Islet precursor cell (in vitro differentiated cells): ENCODE data around the gene NFE2L2.
"Not testable (repeated sequence)": the region's sequence is repeated elsewhere in the genome, so short reads cannot be mapped to it uniquely, and the experiment has no call there.

Source experiments
- DNase-seq: peaks from one replicate; pipeline ENCODE4 v3.0.0-alpha.2; 2018

Gene NFE2L2

GRCh38 chr2:177232098-177232704 lies 32.3 kb downstream of the NFE2L2 start:
- DNase-seq = no peak

GRCh38 chr2:177231270-177231669 lies 33.3 kb downstream of the NFE2L2 start:
- no peak for DNase-seq

GRCh38 chr2:177229442-177230242 lies 34.9 kb downstream of the NFE2L2 start:
- no peak for DNase-seq

- DNase-seq = no peak
Observed at GRCh38 chr2:177225965-177226360, 38.6 kb downstream of the NFE2L2 start.

GRCh38 chr2:177223436-177223835 lies 41.1 kb downstream of the NFE2L2 start:
- not testable (repeated sequence) for DNase-seq

GRCh38 chr2:177221970-177222369 lies 42.6 kb downstream of the NFE2L2 start:
- no peak for DNase-seq

GRCh38 chr2:177221534-177221933 lies 43.0 kb downstream of the NFE2L2 start:
- no peak for DNase-seq

- DNase-seq = not testable (repeated sequence)
Observed at GRCh38 chr2:177219787-177220186, 44.7 kb downstream of the NFE2L2 start.

GRCh38 chr2:177217247-177217843 lies 47.2 kb downstream of the NFE2L2 start:
- no peak for DNase-seq

GRCh38 chr2:177212891-177213856 lies 51.4 kb downstream of the NFE2L2 start:
- peak; percentile 93 for DNase-seq

GRCh38 chr2:177212106-177212890 lies 52.2 kb downstream of the NFE2L2 start, which contains the start of gene HNRNPA3:
Gene HNRNPA3, plus strand, starts transcription at chr2:177212794. Its CDS starts 6 bp downstream, at chr2:177212800.
- peak; percentile 100 for DNase-seq

- DNase-seq = no peak
Observed at GRCh38 chr2:177211576-177212105, 52.9 kb downstream of the NFE2L2 start.

GRCh38 chr2:177211169-177211568 lies 53.4 kb downstream of the NFE2L2 start:
- DNase-seq = no peak

- DNase-seq = no peak
Observed at GRCh38 chr2:177207101-177207500, 57.4 kb downstream of the NFE2L2 start.

GRCh38 chr2:177204417-177204816 lies 60.1 kb downstream of the NFE2L2 start:
- no peak for DNase-seq

GRCh38 chr2:177201919-177202346 lies 62.6 kb downstream of the NFE2L2 start:
- DNase-seq = no peak

- not testable (repeated sequence) for DNase-seq
Observed at GRCh38 chr2:177200419-177200818, 64.1 kb downstream of the NFE2L2 start.

GRCh38 chr2:177195194-177195593 lies 69.3 kb downstream of the NFE2L2 start:
- DNase-seq = no peak

GRCh38 chr2:177193240-177193639 lies 71.3 kb downstream of the NFE2L2 start:
- DNase-seq = no peak

GRCh38 chr2:177192788-177193187 lies 71.7 kb downstream of the NFE2L2 start:
- DNase-seq = no peak

GRCh38 chr2:177190941-177191340 lies 73.6 kb downstream of the NFE2L2 start:
- DNase-seq = no peak
